Measurements from ENCODE around the gene ZNF587. TPM values are rescaled to one million over a fixed set of nuclear protein-coding genes. Genes with fewer than 3 reads are reported as not detected.
"Not testable (repeated sequence)": the region's sequence is repeated elsewhere in the genome, so short reads cannot be mapped to it uniquely, and the experiment has no call there.

Gene ZNF587
- total RNA-seq, 1 experiment from 2014 or later, result 8.2 TPM

DNA sequence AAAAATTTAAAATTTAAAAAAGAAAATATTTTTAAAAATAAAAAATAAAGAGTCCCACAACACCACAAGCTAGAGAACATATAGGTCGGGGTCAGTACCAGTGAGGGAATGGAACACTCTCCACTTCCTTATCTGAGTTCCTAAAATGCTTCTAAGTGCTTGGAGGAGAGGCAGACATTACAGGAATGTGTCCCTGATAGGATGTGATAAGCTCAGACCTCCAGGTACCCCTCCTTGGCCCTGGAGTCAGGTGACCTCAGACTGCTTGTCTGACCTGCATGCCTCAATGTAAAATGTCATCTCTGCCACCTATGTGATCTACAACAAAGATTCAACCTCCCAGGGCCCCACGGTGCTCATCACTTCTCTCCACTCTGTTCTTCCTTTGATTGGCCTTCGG lies 36.4 kb downstream of the ZNF587 start:
- DNase-seq (ENCODE audit: low read depth), result no peak

DNA sequence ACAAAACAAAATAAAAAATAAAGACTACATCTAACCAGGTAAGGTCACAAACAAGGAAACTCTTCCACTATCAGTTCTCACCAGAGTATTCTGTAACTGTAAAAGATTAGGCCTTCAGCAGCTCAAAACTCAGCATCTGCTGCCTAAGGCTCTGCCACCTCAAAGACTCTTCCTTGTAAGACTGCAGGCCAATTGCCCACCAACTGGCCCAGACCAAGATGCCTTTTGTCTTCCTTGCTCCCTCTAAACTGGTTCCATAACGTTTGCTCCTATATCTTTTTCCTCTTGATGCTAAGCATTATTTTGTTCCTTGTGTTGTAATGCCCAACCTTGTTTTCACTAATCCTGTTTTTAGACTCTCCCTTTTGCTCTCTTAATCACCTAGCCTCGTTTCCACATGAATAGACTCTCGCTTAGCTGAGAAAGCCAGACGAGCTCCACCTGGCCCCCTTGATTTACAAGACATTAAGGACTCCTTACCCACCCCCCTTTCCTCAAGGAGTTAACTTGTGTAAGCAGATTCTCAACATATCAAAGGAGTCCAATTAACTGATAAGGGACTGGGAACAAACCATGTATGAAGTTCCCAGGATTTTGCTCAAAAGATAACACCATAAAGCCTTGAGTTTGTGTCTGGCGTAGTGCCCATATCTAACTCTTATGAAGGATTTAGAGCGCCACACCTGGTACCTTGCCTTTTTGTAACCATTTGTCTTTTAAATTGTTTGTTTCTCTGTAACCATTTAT lies 37.7 kb downstream of the ZNF587 start:
- no peak for DNase-seq (ENCODE audit: low read depth)

GRCh38 chr19:57888107-57888559 lies 38.5 kb downstream of the ZNF587 start:
- no peak for DNase-seq (ENCODE audit: low read depth)

DNA sequence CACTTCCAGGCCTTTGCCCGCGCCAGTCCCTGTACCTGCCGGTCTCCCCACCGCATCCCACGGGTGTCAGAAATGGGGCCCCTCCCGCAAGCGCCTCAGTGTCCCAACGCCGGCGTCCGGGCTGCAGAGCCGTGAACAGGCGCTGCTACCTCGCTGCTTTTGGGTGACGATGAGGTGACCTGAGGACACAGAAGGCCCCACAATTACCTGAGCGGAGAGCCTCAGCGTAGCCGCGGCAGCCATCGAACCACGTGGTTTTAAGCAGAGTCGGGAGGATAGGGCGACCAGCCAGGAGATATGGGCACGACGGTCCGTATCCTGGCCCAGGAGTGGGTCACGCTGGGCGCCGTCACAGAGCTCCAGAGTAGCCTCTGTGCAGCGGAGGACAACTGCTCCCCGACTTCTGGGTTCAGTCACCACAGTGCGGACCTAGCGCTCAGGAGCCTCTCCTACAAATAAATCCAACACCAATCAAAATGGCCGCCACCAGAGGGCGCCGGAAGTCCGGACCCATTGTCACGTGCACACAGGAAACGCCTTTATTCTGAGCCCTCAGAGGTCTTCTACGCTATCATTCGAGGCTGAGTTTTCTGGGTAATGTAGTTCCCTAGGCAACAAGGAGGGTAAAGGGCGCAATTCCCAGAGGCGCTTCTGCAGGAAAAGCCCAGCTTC lies 39.0 kb downstream of the ZNF587 start, which contains the start of gene ZNF814:
ZNF814 (minus strand) TSS at position 478 of the 672 bp plus-strand sequence; CDS start at position 243, 235 bp downstream.
- no peak for DNase-seq (ENCODE audit: low read depth)

DNA sequence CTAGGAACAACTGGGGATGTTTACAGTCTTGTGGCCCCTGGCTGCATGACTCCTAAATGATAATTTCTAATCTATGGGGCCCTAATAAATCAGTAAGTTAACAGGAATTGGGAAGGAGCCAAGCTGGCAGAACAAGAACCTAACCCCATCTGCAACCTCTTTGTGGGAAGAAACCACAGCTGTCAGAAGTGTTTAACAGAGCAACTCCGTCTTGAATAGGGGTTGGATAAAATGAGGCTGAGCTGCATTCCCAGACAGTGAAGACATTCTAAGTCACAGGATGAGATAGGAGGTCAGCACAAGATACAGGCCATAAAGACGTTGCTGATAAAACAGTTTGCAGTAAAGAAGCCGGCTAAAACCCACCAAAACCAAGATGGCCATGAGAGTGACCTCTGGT lies 41.0 kb downstream of the ZNF587 start:
- not testable (repeated sequence) for DNase-seq (ENCODE audit: low read depth)

DNA sequence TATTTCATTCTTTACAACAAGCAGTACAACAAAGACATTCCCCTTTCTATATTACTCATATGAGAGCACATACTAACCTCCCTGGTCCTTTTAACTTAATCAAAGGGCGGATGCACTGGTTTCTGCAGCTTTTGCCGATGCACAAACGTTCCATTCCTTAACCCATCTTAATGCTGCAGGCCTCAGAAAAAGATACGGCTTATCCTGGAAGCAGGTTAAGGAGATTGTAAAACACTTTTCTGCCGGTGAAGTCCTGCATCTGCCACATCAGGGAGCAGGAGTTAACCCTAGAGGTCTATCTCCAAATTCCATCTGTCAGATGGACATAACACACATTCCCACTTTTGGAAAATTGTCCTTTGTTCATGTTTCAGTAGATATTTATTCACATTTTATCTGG lies 50.7 kb downstream of the ZNF587 start:
- no peak for DNase-seq (ENCODE audit: low read depth)

- DNase-seq (ENCODE audit: low read depth), result no peak
Measured at GRCh38 chr19:57903618-57904184, 54.0 kb downstream of the ZNF587 start.

- DNase-seq (ENCODE audit: low read depth), result no peak
Measured at GRCh38 chr19:57905258-57905657, 55.6 kb downstream of the ZNF587 start.

GRCh38 chr19:57907394-57907793 lies 57.7 kb downstream of the ZNF587 start:
- no peak for DNase-seq (ENCODE audit: low read depth)

- DNase-seq (ENCODE audit: low read depth), result no peak
Measured at GRCh38 chr19:57914531-57914930, 64.9 kb downstream of the ZNF587 start.

Other genes starting within 250 kb of the ZNF587 start
- 22.0 and 30.3 TPM in 2 replicates for gene ZNF530, start 250.0 kb upstream of the ZNF587 start, total RNA-seq (2014; rRNA removed; shearing (Covaris generic))
- gene ZNF134, start 235.6 kb upstream of the ZNF587 start, total RNA-seq (2014; rRNA removed; shearing (Covaris generic)), result 25.0 and 33.3 TPM in 2 replicates
- gene ZNF211, start 216.7 kb upstream of the ZNF587 start, total RNA-seq (2014; rRNA removed; shearing (Covaris generic)), result 10.0 and 17.7 TPM in 2 replicates
- not detected in 2 replicates for gene ZSCAN4, start 180.9 kb upstream of the ZNF587 start, total RNA-seq (2014; rRNA removed; shearing (Covaris generic))
- 17.0 and 26.8 TPM in 2 replicates for gene ZNF551, start 167.9 kb upstream of the ZNF587 start, total RNA-seq (2014; rRNA removed; shearing (Covaris generic))
- not detected in 2 replicates for gene ZNF154, start 140.7 kb upstream of the ZNF587 start, total RNA-seq (2014; rRNA removed; shearing (Covaris generic))
- gene ZNF671, start 122.2 kb upstream of the ZNF587 start, total RNA-seq (2014; rRNA removed; shearing (Covaris generic)), result 1.9 and 2.6 TPM in 2 replicates
- 10.0 and 11.4 TPM in 2 replicates for gene ZNF776, start 103.0 kb upstream of the ZNF587 start, total RNA-seq (2014; rRNA removed; shearing (Covaris generic))
- gene ZNF586, start 80.2 kb upstream of the ZNF587 start, total RNA-seq (2014; rRNA removed; shearing (Covaris generic)), result 11.6 and 12.1 TPM in 2 replicates
- gene ZNF552, start 34.9 kb upstream of the ZNF587 start, total RNA-seq (2014; rRNA removed; shearing (Covaris generic)), result 6.7 and 8.0 TPM in 2 replicates
- gene ZNF587B, start 19.6 kb upstream of the ZNF587 start, total RNA-seq (2014; rRNA removed; shearing (Covaris generic)), result 21.8 and 23.5 TPM in 2 replicates
- 0.53 and 0.80 TPM in 2 replicates for gene ZNF814, start 39.2 kb downstream of the ZNF587 start, total RNA-seq (2014; rRNA removed; shearing (Covaris generic))
- 5.4 and 6.7 TPM in 2 replicates for gene ZNF417, start 66.7 kb downstream of the ZNF587 start, total RNA-seq (2014; rRNA removed; shearing (Covaris generic))
- 0.03 TPM in 1 of 2 replicates, not detected in the other for gene ZNF418, start 85.5 kb downstream of the ZNF587 start, total RNA-seq (2014; rRNA removed; shearing (Covaris generic))
- 5.0 and 5.4 TPM in 2 replicates for gene ZNF256, start 97.8 kb downstream of the ZNF587 start, total RNA-seq (2014; rRNA removed; shearing (Covaris generic))
- gene C19orf18, start 124.7 kb downstream of the ZNF587 start, total RNA-seq (2014; rRNA removed; shearing (Covaris generic)), result not detected in 2 replicates
- 6.8 and 16.9 TPM in 2 replicates for gene ZNF606, start 153.0 kb downstream of the ZNF587 start, total RNA-seq (2014; rRNA removed; shearing (Covaris generic))
- not detected in 2 replicates for gene ZSCAN1, start 184.2 kb downstream of the ZNF587 start, total RNA-seq (2014; rRNA removed; shearing (Covaris generic))
- 0.03 TPM in 1 of 2 replicates, not detected in the other for gene ZNF135, start 209.4 kb downstream of the ZNF587 start, total RNA-seq (2014; rRNA removed; shearing (Covaris generic))
- 0.30 and 0.71 TPM in 2 replicates for gene ZSCAN18, start 248.4 kb downstream of the ZNF587 start, total RNA-seq (2014; rRNA removed; shearing (Covaris generic))

Measured in HT1080 (cell line).